Anterior cingulate cortex (tissue), 58 donors: ENCODE measurements around the gene L3MBTL2.
"Not testable (repeated sequence)": the region's sequence is repeated elsewhere in the genome, so short reads cannot be mapped to it uniquely, and the experiment has no call there.

Experiments used
- DNase-seq, 58 donors: peaks; one replicate each; lab custom pipeline; 2025; lab: John Stamatoyannopoulos, UW

Gene L3MBTL2

DNA sequence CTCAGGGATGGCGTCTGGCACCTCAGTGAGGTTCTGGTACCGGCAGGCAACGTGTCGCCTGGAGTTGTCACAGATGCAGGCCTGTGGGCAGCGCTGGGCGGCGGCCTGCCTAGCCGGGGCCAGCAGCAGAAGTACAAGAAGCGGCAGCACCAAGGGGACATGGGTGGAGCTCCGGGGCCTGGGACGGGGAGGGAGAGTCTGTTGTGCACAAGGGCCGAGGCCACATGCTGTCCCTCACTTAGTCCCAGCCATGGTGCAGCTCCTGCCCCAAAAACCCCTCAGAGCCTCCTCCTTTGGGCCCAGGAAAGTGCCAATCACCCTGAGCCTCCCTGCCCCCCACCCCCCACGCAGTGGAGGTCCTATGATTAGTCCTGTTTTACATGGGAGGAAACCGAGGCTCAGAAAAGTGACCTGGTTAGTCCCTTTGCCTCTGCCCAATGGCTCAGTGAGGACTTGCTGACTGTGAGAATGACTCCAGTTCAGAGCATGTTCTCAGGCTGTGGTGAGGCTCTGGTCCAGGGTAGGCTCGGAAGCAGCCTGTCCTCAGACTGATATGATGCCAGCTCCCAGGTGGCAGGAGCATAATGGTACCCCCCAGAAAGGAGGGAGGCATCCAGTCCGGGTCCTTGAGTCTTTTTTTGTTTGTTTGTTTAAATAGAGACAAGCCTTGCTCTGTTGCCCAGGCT is 34.5 kb downstream of the L3MBTL2 start:
- DNase-seq, result peak in 16 of 58 donors; percentile 24 to 64 (median 41)

DNA sequence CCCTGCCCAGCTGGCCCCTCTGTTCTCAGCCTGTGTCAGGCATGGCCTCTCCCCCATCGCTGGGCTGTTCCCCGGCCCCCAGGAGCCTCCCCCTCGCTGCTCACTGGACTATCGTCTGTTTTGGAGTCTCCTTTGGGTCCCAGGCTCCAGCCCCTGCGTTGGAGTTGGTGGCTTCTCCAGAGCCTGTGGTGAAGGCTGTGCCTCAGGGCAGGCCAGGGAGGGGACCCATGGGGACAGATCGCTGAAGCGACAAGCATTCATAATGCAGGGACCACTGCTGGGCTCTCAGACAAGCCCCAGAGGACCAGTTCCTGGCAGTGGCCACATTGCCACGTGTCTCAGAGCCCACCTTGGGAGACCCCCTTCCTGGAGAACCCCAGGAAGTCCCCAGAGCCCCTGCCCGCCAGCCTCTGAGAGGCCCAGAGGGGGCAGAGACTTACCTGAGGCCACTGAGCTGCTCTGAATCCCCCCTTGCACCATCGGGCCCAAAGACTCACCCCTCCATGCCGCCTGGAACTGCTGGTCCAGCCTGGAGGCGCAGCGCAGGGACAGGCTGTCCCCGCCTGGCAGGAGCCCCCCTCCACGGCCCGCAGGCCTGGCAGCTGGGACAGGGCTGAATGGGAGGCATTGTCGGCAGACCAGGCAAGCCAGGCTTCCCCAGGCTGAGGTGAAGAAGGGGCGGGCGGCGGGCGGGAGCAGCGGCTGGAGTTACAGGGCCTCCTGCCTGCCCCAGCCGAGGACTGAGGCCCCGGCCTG is 35.4 kb downstream of the L3MBTL2 start, which contains the start of gene CHADL:
Gene CHADL (minus strand): TSS at position 555 of the 756 bp plus-strand sequence. CDS start 50 bp downstream, at position 505.
- peak in 57 of 58 donors; percentile 32 to 98 (median 90) for DNase-seq

DNA sequence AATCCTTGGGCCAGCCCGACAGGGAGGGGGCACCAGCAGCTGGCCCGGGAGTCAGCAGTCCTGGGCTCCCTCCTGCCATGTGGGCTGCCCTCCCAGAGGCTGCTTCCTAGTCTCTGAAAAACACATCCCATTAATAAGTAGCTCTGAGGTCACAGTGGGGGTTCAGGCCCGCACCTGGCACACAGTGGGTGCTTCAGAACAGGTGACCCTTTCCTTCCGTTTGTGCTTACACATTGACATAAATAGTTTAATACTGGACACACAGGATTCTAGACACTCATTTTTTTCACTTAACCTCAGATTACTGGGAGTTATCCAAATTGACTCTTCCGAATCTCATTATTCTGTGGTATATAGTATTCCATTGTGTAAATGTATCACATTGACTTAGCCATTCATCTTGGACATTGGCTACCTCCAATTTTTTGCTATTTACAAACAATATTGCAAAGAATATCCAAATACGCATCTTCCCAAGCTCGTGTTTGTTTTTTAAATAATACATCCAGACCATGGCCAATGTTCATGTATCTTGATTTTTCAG is 36.1 kb downstream of the L3MBTL2 start:
- no peak for DNase-seq

DNA sequence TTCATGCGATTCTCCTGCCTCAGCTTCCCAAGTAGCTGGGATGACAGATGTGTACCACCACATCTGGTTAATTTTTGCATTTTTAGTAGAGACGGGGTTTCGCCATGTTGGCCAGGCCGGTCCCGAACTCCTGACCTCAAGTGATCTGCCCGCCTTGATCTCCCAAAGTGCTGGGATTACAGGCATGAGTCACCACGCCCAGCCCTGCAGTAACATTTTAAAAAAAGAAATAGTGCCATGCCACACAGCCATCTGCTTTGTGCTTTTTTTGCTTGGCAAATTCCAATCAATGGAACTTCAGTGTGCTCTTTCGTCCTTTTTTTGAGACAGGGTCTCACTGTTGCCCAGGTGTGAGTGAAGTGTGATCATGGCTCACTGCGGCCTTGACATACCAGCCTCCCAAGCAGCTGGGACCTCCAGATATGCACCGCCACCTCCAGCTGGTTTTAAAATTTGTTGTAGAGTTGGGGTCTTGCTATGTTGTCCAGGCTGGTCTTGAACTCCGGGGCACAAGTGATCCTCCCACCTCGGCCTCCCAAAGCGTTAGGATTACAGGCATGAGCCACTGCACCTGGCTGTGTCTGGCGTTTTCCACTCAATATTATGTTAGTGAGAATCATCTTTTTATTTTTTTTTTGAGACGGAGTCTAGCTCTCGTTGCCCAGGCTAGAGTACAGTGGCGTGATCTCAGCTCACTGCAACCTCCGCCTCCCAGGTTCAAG is 37.4 kb downstream of the L3MBTL2 start:
- no peak for DNase-seq

DNA sequence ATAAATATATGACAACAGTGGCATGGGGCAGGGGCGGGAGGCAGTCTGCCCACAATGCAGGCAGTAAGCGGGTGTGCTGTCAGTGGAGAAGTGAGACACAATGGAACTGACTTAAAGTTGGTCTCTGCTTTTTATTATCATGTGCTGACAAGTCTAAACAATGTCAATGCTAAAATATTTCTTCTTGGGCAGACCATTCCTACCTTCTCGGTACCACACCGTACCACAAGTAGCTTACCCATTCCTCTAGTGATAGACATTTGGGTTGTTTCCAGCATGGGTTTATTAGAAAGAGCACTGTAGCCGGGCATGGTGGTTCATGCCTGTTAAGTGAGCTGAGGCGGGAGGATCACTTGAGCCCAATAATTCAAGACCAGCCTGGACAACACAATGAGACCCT is 38.2 kb downstream of the L3MBTL2 start:
- no peak for DNase-seq

DNA sequence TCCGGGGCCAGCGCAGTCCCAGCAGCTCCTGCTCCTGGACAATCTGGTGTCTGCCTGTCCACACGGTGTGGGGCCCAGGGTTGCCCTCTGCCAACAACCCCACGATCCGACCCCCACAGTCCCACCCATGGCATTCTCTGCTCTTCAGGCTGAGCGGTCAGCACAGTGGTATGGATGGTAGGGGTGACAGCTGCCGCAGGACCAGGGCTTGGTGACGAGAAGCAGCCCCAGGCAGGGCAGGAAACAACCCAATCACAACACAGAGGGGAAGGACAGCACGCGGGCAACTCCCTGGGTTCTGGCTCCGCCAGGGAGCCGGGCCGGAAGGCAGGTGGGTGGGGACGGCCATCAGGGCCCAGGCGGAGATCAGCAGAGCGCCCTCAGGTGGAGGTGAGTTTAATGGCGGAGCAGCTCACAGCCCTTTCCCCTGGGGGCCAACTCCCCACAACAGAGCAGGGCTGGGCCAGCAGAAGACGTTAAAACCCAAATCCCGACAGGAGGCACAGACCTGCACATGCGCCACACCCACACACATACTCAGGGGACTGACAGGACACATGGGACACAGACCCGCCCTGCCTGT is 40.9 kb downstream of the L3MBTL2 start:
- no peak for DNase-seq

DNA sequence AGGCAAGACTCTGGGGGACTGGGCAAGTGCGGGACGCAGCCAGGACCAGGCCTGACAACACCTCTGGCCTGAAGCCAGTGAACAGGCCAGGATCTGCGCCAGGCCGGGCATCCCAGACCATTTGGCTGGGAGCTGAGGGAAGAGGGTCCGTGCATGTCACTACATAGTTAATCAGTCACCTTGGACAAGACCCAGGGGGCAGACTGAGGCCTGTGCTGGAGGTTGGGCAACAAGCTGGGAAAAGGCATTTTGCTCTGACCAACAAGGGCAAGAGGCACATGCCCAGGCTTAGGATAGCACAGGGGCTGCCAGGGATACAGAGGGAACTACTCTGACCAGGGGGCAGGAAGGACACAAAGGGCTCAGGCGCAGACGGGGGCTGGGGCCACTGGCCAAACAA is 42.6 kb downstream of the L3MBTL2 start:
- peak in 4 of 58 donors; percentile 18 to 63 (median 32) for DNase-seq

DNA sequence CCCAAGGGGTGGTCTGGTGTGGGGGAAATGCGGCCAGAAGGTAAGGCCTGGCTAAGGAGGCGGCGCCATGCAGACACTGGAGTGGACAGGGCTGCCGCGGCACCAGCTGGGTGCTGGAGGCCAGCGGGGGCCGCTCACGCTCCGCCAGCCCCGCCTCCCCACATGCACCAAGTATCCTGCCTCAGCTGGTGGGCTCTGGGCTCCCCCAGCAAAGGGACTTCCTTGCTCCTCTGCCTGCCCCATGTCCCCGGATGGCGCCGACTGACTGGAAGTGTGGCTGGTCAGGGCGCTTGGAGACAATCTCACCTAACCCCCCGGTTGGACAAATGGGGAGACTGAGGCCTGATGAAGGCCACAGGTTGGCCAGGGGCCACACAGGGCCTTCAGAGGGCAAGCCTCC is 43.2 kb downstream of the L3MBTL2 start:
- DNase-seq, result no peak

DNA sequence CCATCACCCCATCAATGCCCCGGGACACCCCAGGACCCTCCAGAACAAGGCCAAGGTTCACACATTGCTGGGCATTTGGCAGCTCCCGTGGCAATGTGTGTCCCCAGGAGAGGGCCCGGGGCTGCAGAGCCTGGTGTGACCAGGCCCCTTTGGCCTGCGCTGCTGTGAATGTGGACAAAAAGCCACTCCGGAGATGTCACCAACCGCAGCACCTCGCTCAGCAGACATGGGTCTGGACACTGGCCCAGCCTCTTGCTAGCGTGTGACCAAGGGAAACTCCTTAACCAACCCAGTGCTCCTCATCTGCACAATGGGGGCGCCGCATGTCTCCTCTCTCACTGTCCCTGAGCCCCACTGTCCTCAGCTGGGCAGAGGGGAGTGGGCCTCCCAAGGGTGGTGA is 43.6 kb downstream of the L3MBTL2 start:
- DNase-seq, result no peak

DNA sequence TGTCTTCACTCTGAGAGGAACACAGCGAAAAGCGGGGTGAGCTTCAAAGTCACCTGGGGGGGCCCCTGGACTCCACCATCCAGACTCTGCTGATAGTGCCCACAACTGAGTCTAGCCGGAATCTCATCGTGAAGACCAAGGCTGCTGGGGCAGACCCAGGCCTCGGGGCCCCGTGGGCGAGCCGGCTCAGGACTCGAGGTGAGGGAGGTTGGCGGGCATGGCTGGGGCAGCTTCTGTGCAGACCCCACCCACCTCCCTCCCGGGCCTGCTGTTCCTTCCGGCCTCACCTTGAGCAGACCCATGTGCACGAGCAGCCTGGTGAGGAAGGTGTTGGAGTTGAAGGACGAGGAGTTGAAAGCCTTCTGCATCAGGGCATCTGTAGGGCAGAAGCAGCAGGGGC is 44.3 kb downstream of the L3MBTL2 start:
- no peak for DNase-seq

DNA sequence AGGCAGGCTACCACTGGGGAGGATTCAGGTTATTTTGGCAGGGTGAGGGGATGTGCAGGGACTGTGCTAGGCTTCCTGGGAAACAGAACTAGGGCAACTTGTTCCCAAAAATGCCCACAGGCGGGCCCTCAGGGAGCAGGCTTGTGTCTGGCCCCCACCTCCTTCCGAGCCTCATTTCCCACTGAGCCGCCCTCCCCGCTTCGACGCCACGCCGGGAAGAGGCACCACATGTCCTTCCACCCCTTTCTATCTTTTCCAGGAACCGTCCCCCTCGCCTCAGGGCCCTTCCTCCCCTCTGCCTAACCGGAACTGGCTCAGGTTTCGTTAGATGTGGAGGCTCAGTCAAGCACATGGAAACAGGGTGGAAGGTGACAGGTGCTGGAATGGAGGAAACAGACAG is 45.0 kb downstream of the L3MBTL2 start:
- DNase-seq, result no peak

DNA sequence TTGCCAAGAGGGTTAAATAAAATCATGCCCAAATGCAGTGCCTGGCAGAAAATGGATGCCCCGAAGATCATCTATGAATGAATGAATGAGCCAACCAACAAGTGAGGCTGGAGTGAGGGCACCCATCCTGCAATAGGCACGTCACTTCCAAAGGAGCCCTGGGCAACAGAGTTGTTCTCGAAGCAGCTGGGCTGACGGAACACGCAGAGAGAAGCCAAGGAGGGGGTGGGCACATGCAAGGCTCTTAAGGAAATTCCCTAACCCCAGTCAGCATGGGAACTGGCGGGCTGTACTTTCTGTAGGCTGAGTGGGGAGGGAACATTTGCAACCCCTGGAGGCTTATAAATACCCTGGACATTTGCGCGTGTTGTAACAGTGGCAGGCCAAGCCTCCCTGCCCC is 47.3 kb downstream of the L3MBTL2 start:
- DNase-seq, result peak in 7 of 58 donors; percentile 13 to 46 (median 34)

DNA sequence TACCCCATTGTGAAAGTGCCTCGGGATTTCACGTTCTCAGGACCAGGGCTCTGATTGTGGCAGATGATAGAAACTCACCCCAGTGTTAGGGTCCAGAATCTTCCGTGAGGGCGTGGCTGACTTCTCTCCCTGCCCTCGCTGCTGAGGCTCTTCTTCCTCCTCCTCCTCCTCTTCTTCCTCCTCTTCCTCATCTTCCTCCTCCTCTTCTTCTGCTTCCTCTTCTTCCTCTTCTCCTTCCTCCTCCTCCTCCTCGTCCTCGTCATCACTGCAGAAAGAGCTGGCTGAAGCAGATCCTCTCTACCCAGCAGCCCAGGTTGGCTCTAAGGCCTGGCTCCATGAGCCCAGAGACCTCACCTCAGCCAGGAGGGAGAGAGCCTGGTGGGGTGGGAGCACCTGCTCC is 49.1 kb downstream of the L3MBTL2 start:
- DNase-seq, result no peak

DNA sequence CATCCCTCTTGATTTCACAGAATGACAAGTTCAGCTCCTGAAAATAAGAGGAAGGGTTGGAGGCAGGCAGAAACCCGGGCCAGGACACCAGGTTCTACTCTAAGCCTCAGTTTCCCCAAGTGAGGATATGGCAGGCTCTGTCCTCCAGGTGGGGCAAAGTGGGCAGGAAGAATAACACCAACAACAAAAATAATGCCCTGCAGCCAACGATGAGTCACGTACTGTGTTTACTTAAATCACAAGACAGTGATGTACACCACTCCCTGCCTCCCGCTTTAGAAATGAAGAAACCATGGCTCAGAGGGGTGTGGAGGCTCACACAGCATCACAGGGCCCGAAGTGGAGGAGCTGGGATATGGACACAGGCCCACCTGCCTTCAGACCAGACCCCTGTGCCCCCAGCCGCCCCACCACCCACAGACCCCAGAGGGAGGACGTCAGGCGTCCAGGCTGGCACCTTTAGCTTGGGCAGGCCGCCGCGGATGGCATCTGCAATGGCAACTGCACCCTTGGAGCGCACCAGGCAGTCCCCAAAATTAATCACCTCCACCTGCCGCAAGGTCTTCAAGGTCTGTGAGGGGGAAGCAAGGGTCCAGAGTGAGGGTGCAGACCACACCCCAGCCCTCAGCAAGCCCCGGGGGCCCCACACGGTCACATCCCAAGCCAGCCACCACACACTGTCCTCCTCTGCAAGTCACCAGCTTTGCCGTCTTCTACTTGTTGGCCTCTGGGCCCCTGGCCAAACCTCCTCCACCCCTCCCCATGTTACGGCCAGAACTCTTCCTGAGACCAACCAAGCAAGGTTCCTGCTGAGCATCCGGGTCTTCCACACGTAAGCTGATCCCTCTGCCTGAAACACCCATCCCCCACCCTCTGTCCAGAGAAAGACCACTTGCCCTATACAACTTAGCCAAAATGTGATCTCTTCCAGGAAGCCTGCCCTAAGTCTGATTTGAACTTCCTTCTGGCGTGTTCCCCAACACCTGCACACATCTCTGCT is 51.4 kb downstream of the L3MBTL2 start:
- DNase-seq, result no peak

DNA sequence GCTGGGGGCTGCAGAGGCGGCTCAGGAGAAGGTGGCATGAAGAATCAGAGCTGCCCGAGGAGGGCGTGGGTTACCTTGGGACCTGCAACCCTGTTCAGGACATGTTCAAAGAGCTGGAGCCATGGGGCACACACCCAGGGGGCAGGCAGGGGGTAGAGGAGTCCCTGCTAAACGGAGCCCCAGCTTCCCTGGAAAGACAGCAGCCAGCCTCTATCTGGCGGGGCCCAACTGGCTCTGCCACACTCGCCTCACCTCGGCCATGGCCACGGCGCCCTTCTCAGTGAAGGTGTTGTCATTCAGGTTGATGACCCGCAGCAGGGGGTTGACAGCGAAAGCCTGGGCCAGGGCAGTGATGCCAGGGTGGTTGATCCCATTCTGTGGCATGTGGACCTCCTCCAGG is 52.6 kb downstream of the L3MBTL2 start:
- no peak for DNase-seq

DNA sequence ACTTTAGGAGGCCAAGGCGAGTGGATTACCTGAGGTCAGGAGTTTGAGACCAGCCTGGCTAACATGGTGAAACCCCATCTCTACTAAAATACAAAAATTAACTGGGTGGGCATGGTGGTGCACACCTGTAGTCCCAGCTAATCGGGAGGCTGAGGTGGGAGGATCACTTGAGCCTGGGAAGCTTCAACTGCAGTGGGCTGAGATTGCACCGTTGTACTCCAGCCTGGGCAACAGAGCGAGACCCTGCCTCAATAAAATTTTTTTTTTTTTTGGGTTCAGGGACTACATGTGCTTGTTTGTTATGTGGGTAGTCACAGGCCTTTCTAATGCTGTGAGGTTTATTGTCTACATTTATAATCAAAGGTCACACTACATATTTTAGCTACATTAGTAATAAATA is 54.6 kb downstream of the L3MBTL2 start:
- DNase-seq, result not testable (repeated sequence)

DNA sequence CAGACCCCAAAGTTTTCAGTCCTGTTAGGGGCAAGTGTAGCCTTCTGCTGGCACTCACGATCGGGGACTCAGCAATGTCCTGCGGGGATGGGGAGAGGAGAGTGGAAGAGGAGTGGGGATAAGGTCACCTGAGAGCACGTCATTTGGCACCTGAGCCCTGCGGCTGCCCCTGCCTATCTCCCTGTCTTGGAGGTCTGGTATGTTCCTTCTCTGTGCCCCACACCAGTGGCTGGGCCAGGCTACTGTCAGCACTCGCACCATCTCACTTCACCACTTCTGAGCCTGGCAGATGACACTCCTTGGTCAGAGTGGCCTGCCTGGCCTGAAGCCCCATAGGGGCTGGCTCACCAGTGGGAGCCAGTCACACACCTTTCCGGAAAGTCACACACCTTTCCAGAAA is 55.8 kb downstream of the L3MBTL2 start:
- no peak for DNase-seq

DNA sequence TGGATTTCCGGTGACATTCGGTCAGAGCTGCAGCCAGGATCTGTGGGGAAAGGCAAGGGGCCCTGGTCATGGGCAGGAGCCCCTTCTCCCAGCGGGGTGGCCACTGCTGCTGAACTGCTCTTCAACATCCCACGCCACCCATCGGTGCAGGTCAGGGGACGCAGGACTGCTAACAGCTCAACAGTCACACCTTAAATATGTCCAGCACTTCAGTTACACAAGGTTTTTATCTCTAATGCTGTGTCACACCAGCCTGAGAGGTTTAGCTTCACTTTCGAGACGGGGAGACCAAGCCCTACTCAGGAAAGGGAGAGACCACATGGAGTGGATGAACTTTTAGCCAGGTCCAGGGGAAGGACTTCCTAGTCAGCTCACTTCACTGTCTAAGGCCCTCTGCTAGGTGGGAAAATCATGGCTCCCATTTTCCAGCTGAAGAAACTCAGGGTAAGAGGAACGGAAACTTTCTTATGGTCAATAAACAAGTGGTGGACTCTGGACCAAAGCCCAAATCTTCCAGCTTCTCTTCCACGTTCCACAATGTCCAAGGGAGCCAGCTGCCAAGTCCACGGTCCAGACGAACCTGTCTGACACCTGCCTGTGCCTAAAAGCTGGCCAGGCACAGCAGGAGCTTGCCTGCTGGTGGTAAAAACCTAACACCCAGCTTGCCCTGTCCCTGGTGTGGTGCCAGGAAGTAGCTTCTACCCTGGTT is 56.6 kb downstream of the L3MBTL2 start:
- no peak for DNase-seq
